A673 (cell line): ENCODE results near the gene PRSS22. TPM values are rescaled to one million over a fixed set of nuclear protein-coding genes. Genes with fewer than 3 reads are reported as not detected.

Source experiments
- BruUV-seq: library from RNA; stranded (reverse); fragments of 400-500 nt; replicated peaks from 2 replicates; lab custom pipeline; 2021; lab: Mats Ljungman, UMichigan
- CTCF ChIA-PET: fragments of 300-600 bp; sonication (Branson Sonifier 250); formaldehyde crosslinking; loops from one replicate; lab custom pipeline; 2022; ENCODE audit warnings: antibody characterized with exemption; lab: Charles Lee
- POLR2A ChIA-PET: fragments of 300-600 bp; sonication (Branson Sonifier 250); formaldehyde crosslinking; loops from one replicate; lab custom pipeline; 2022; ENCODE audit warnings: antibody characterized with exemption; ENCODE audit not compliant: low non-redundant PET; lab: Charles Lee
- DNase-seq: peaks from one replicate; pipeline ENCODE4 v3.0.0-alpha.2; 2015; ENCODE audit warnings: low spot score
- H3K27ac ChIP-seq: fragments of 200-600 bp; sonication (generic); 2 replicates; pipeline ENCODE4 v1.5.1; 2016; ENCODE audit warnings: mixed run types, low read depth, mild to moderate bottlenecking, mixed read lengths, antibody characterized with exemption, low read length; ENCODE audit not compliant: poor library complexity, severe bottlenecking
- H3K27me3 ChIP-seq: fragments of 200-600 bp; sonication (generic); replicated peaks from 2 replicates; pipeline ENCODE4 v1.6.1; 2017; ENCODE audit warnings: mixed run types, low read depth, mild to moderate bottlenecking, mixed read lengths, antibody characterized with exemption, low read length; ENCODE audit not compliant: insufficient read depth, poor library complexity
- H3K36me3 ChIP-seq: fragments of 200-600 bp; sonication (generic); 2 replicates; pipeline ENCODE4 v1.6.1; 2016; ENCODE audit warnings: mixed run types, mild to moderate bottlenecking, mixed read lengths, antibody characterized with exemption, low read length; ENCODE audit not compliant: insufficient read depth, poor library complexity, severe bottlenecking
- H3K4me1 ChIP-seq: fragments of 200-600 bp; sonication (generic); 2 replicates; pipeline ENCODE4 v1.6.1; 2017; ENCODE audit warnings: mixed run types, mild to moderate bottlenecking, mixed read lengths, antibody characterized with exemption, low read length; ENCODE audit not compliant: insufficient read depth, poor library complexity, severe bottlenecking
- H3K4me3 ChIP-seq: fragments of 200-600 bp; sonication (generic); 2 replicates; pipeline ENCODE4 v1.5.1; 2016; ENCODE audit warnings: low read depth, mixed run types, mild to moderate bottlenecking, mixed read lengths, low read length; ENCODE audit not compliant: poor library complexity, severe bottlenecking
- H3K9me3 ChIP-seq: fragments of 200-600 bp; sonication (generic); 2 replicates; pipeline ENCODE4 v1.6.1; 2016; ENCODE audit warnings: mixed run types, low read depth, mild to moderate bottlenecking, mixed read lengths, antibody characterized with exemption, low read length; ENCODE audit not compliant: poor library complexity, severe bottlenecking
- EZH2 ChIP-seq: fragments of 200-600 bp; sonication (generic); IDR thresholded peaks from 2 replicates; pipeline ENCODE4 v1.6.1; 2017; ENCODE audit warnings: borderline replicate concordance, low read depth, mild to moderate bottlenecking, mixed read lengths, antibody characterized with exemption, low read length; ENCODE audit not compliant: poor library complexity, severe bottlenecking
- intact Hi-C: fragments of 100-400 bp; cut with micrococcal nuclease; formaldehyde crosslinking; loops from one replicate; pipeline ENCODE4 v1.10.0; 2022; ENCODE audit not compliant: unreplicated experiment
- total RNA-seq: library from RNA; stranded (reverse); gene quantifications from 2 replicates; pipeline ENCODE4 v1.2.3, GENCODE V29; 2021
- TF ChIP-seq, protein P1 (sequence below): fragments of 300-800, 200-600 bp; sonication (generic); conservative IDR thresholded peaks from 2 replicates; pipeline ENCODE4 v1.5.1; 2017; ENCODE audit warnings: low read depth, mild to moderate bottlenecking, antibody characterized with exemption, low read length, moderate library complexity, mixed read lengths

The PRSS22 gene
- total RNA-seq, 1 experiment from 2014 or later = not detected

DNA sequence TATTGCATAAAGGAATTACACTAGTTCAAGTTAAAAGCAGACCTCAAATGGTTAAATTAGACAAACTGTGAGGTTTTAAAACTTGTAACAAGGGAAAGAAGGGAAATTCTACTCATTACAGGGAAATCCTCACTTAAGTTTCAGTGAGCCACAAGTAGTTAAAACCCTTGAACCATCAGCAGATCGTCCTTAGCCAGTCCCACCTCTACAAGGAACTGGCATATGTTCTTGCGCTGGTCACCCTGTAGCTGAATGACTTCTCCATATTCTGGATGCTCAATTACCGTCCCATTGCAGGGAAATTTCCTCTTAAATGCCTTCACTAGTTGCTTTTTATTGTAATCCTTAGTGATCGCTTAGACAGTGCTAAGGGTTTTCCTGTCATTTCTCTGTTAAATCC lies 35.5 kb downstream of the PRSS22 start:
- no peak for TF ChIP-seq EZH2
- TF ChIP-seq, protein P1, sequence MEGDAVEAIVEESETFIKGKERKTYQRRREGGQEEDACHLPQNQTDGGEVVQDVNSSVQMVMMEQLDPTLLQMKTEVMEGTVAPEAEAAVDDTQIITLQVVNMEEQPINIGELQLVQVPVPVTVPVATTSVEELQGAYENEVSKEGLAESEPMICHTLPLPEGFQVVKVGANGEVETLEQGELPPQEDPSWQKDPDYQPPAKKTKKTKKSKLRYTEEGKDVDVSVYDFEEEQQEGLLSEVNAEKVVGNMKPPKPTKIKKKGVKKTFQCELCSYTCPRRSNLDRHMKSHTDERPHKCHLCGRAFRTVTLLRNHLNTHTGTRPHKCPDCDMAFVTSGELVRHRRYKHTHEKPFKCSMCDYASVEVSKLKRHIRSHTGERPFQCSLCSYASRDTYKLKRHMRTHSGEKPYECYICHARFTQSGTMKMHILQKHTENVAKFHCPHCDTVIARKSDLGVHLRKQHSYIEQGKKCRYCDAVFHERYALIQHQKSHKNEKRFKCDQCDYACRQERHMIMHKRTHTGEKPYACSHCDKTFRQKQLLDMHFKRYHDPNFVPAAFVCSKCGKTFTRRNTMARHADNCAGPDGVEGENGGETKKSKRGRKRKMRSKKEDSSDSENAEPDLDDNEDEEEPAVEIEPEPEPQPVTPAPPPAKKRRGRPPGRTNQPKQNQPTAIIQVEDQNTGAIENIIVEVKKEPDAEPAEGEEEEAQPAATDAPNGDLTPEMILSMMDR = no peak
- no peak for DNase-seq
- Histone ChIP-seq H3K27me3 (no peaks in the 10 kb centered on the region), H3K27ac (no peak overlapping the region), H3K4me1 (no peaks in the 10 kb centered on the region), H3K9me3 (no peaks in the 10 kb centered on the region), H3K36me3 (no peaks in the 10 kb centered on the region), H3K4me3 (no peak overlapping the region)
- POLR2A ChIA-PET = no interaction called here
- no TSS peak for BruUV-seq
- CTCF ChIA-PET = interaction anchor here (1.0 kb wide), 1 partner anchor 16 kb away, joined by 6 read pairs; no protein-coding TSS in a partner anchor
- intact Hi-C loops = no loop called here

DNA sequence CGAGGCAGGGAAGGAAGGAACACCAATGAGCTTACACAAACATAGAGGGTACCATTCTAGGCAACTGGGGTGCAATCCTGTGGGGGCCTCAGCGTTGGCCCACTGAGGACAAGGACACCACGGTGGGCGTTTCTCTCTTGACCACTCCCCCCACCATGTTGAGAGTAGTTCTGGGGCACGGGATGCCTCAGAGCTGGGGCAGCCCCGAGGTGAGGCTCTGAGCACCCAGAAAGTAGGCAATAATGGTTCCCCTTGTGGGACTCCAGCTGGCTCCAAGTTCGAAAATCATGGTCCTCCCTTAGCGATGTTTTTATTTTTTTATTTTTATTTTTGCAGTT lies 35.8 kb downstream of the PRSS22 start:
- ChIA-PET CTCF (no interaction called here), POLR2A (no interaction called here)
- H3K9me3 ChIP-seq = no peaks in the 10 kb centered on the region
- H3K4me1 ChIP-seq = no peaks in the 10 kb centered on the region
- H3K27me3 ChIP-seq = no peaks in the 10 kb centered on the region
- H3K27ac ChIP-seq = no peak overlapping the region
- no peaks in the 10 kb centered on the region for H3K36me3 ChIP-seq
- intact Hi-C loops = no loop called here
- DNase-seq = no peak
- no TSS peak for BruUV-seq
- no peak overlapping the region for H3K4me3 ChIP-seq
- no peak for TF ChIP-seq EZH2
- TF ChIP-seq, protein P1 = no peak

DNA sequence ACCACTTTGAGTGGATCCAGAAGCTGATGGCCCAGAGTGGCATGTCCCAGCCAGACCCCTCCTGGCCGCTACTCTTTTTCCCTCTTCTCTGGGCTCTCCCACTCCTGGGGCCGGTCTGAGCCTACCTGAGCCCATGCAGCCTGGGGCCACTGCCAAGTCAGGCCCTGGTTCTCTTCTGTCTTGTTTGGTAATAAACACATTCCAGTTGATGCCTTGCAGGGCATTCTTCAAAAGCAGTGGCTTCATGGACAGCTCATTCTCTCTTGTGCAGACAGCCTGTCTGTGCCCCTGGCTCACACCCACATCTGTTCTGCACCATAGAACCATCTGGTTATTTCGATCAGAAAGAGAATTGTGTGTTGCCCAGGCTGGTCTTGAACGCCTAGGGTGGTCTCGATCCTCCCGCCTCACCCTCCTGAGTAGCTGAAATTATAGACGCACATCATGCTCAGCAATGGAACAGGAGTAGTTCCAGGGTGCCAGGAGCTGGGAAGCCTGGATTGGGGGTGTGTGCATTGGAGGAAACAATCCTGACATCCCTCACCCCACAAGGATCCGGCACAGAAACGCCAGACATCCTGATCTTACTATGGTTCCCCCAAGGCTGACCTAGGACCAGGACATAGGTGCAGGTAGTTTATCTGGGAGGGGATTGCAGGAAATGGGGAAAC lies 36.3 kb downstream of the PRSS22 start:
- no peaks in the 10 kb centered on the region for H3K27me3 ChIP-seq
- no peak overlapping the region for H3K4me3 ChIP-seq
- H3K4me1 ChIP-seq = no peaks in the 10 kb centered on the region
- ChIA-PET CTCF (no interaction called here), POLR2A (no interaction called here)
- no peak overlapping the region for H3K27ac ChIP-seq
- H3K36me3 ChIP-seq = no peaks in the 10 kb centered on the region
- no peak for DNase-seq
- intact Hi-C loops = no loop called here
- no peaks in the 10 kb centered on the region for H3K9me3 ChIP-seq
- BruUV-seq = no TSS peak
- TF ChIP-seq, protein P1 = no peak
- TF ChIP-seq EZH2 = no peak
